ENCODE measurements around the gene BCL10.
"Not testable (repeated sequence)": the region's sequence is repeated elsewhere in the genome, so short reads cannot be mapped to it uniquely, and the experiment has no call there.

The BCL10 gene

GRCh38 chr1:85264150-85264549 lies 12.3 kb downstream of the BCL10 start:
- DNase-seq (ENCODE audit: low read depth) = no peak

GRCh38 chr1:85262985-85263384 lies 13.4 kb downstream of the BCL10 start:
- no peak for DNase-seq (ENCODE audit: low read depth)

- DNase-seq (ENCODE audit: low read depth) = no peak
Observed at GRCh38 chr1:85259912-85260274, 16.5 kb downstream of the BCL10 start.

- DNase-seq (ENCODE audit: low read depth) = peak; percentile 98
Observed at GRCh38 chr1:85259118-85259911, 17.1 kb downstream of the BCL10 start, which contains the start of gene C1orf52. Gene C1orf52 (minus strand): TSS chr1:85259662. CDS start chr1:85259633, 29 bp downstream.

- no peak for DNase-seq (ENCODE audit: low read depth)
Observed at GRCh38 chr1:85258536-85259117, 17.8 kb downstream of the BCL10 start.

- not testable (repeated sequence) for DNase-seq (ENCODE audit: low read depth)
Observed at GRCh38 chr1:85249042-85249441, 27.4 kb downstream of the BCL10 start.

- DNase-seq (ENCODE audit: low read depth) = no peak
Observed at GRCh38 chr1:85245891-85246290, 30.5 kb downstream of the BCL10 start.

- DNase-seq (ENCODE audit: low read depth) = no peak
Observed at GRCh38 chr1:85245456-85245855, 31.0 kb downstream of the BCL10 start.

- no peak for DNase-seq (ENCODE audit: low read depth)
Observed at GRCh38 chr1:85244271-85245061, 32.0 kb downstream of the BCL10 start.

- DNase-seq (ENCODE audit: low read depth) = no peak
Observed at GRCh38 chr1:85243372-85243771, 33.1 kb downstream of the BCL10 start.

GRCh38 chr1:85240643-85241042 lies 35.8 kb downstream of the BCL10 start:
- DNase-seq (ENCODE audit: low read depth) = no peak

GRCh38 chr1:85240174-85240601 lies 36.2 kb downstream of the BCL10 start:
- DNase-seq (ENCODE audit: low read depth) = no peak

- no peak for DNase-seq (ENCODE audit: low read depth)
Observed at GRCh38 chr1:85237613-85238012, 38.8 kb downstream of the BCL10 start.

GRCh38 chr1:85230305-85230977 lies 46.0 kb downstream of the BCL10 start:
- no peak for DNase-seq (ENCODE audit: low read depth)

- DNase-seq (ENCODE audit: low read depth) = no peak
Observed at GRCh38 chr1:85229574-85230097, 46.8 kb downstream of the BCL10 start.

GRCh38 chr1:85228972-85229371 lies 47.5 kb downstream of the BCL10 start:
- no peak for DNase-seq (ENCODE audit: low read depth)

- no peak for DNase-seq (ENCODE audit: low read depth)
Observed at GRCh38 chr1:85225624-85226380, 50.6 kb downstream of the BCL10 start.

GRCh38 chr1:85224734-85225623 lies 51.5 kb downstream of the BCL10 start:
- DNase-seq (ENCODE audit: low read depth) = no peak

- no peak for DNase-seq (ENCODE audit: low read depth)
Observed at GRCh38 chr1:85224295-85224694, 52.1 kb downstream of the BCL10 start.

- DNase-seq (ENCODE audit: low read depth) = no peak
Observed at GRCh38 chr1:85223334-85223733, 53.1 kb downstream of the BCL10 start.

All from stimulated activated CD8-positive, alpha-beta memory T cell treated with anti-CD3 and anti-CD28 coated beads, Interleukin-15, amount 100 ng/mL, for 1 hour (primary cell).